CD8-positive, alpha-beta memory T cell (primary cell): ENCODE data around the gene DYNLL1. TPM values are rescaled to one million over a fixed set of nuclear protein-coding genes. Genes with fewer than 3 reads are reported as not detected.
"Not testable (repeated sequence)": the region's sequence is repeated elsewhere in the genome, so short reads cannot be mapped to it uniquely, and the experiment has no call there.

Experiments used
- CTCF ChIA-PET: fragments of 350-600 bp; sonication (Branson Sonifier 250); formaldehyde crosslinking; loops from one replicate; lab custom pipeline; 2021; ENCODE audit warnings: antibody characterized with exemption; lab: Charles Lee
- POLR2A ChIA-PET: fragments of 350-600 bp; sonication (Branson Sonifier 250); formaldehyde crosslinking; loops from one replicate; lab custom pipeline; 2021; ENCODE audit warnings: antibody characterized with exemption; lab: Charles Lee
- DNase-seq, 5 donors: peaks; one replicate each; pipeline versions ENCODE4 v3.0.0 to v3.0.0-alpha.2; 2020 to 2022; ENCODE audit warnings: mixed read lengths in 1 of 5
- H3K27ac ChIP-seq: one replicate; pipeline ENCODE4 v1.7.0; 2013; ENCODE audit warnings: low read depth, mild to moderate bottlenecking, low read length, moderate library complexity
- H3K27me3 ChIP-seq: 2 replicates; pipeline ENCODE4 v1.7.0; 2013; ENCODE audit warnings: low read length, mild to moderate bottlenecking; ENCODE audit not compliant: insufficient read depth, poor library complexity, severe bottlenecking
- H3K36me3 ChIP-seq: 2 replicates; pipeline ENCODE4 v1.7.0; 2013; ENCODE audit warnings: mild to moderate bottlenecking, low read length, moderate library complexity; ENCODE audit not compliant: insufficient read depth
- H3K4me1 ChIP-seq: 2 replicates; pipeline ENCODE4 v1.7.0; 2013; ENCODE audit warnings: mild to moderate bottlenecking, low read length, moderate library complexity; ENCODE audit not compliant: insufficient read depth
- H3K4me3 ChIP-seq: 2 replicates; pipeline ENCODE4 v1.7.0; 2013; ENCODE audit warnings: mild to moderate bottlenecking, low read length
- H3K9me3 ChIP-seq: 2 replicates; pipeline ENCODE4 v1.7.0; 2013; ENCODE audit warnings: mild to moderate bottlenecking, low read length
- H3K27ac Mint-ChIP-seq, 8 donors: one replicate each; pipeline ENCODE4 v1.8.0; 2020 to 2021; ENCODE audit warnings: mixed read lengths in 8 of 8, mild to moderate bottlenecking in 6 of 8, inconsistent platforms in 3 of 8, moderate library complexity in 3 of 8
- H3K27me3 Mint-ChIP-seq, 2 donors: one replicate each; pipeline ENCODE4 v1.8.0; 2020 to 2021; ENCODE audit warnings: mixed read lengths in 2 of 2, mild to moderate bottlenecking in 1 of 2, moderate library complexity in 1 of 2
- H3K36me3 Mint-ChIP-seq, 3 donors: one replicate each; pipeline ENCODE4 v1.8.0; 2020 to 2021; ENCODE audit warnings: mixed read lengths in 3 of 3, inconsistent platforms in 1 of 3, mild to moderate bottlenecking in 1 of 3
- H3K4me1 Mint-ChIP-seq, 3 donors: one replicate each; pipeline ENCODE4 v1.8.0; 2020 to 2021; ENCODE audit warnings: mixed read lengths in 3 of 3, inconsistent platforms in 1 of 3, mild to moderate bottlenecking in 1 of 3
- H3K4me3 Mint-ChIP-seq, 7 donors: one replicate each; pipeline ENCODE4 v1.8.0; 2020 to 2021; ENCODE audit warnings: mixed read lengths in 7 of 7, mild to moderate bottlenecking in 6 of 7, moderate library complexity in 4 of 7, inconsistent platforms in 2 of 7
- H3K9me3 Mint-ChIP-seq, 5 donors: one replicate each; pipeline ENCODE4 v1.8.0; 2020 to 2022; ENCODE audit warnings: mixed read lengths in 5 of 5, mild to moderate bottlenecking in 3 of 5, moderate library complexity in 2 of 5, inconsistent platforms in 1 of 5
- polyA plus RNA-seq: library from polyadenylated mRNA; unstranded; fragments of 300-500 nt; fragmentation: Illumina TruSeq; gene quantifications from one replicate; pipeline ENCODE4 v1.2.3, GENCODE V29; 2021
- total RNA-seq, 2 experiments: library from RNA; stranded (reverse); gene quantifications; one replicate each; pipeline ENCODE4 v1.2.3, GENCODE V29; 2021

The DYNLL1 gene
- total RNA-seq (100 to 1,000 TPM; 288 to 296 TPM), polyA plus RNA-seq (304 TPM)

DNA sequence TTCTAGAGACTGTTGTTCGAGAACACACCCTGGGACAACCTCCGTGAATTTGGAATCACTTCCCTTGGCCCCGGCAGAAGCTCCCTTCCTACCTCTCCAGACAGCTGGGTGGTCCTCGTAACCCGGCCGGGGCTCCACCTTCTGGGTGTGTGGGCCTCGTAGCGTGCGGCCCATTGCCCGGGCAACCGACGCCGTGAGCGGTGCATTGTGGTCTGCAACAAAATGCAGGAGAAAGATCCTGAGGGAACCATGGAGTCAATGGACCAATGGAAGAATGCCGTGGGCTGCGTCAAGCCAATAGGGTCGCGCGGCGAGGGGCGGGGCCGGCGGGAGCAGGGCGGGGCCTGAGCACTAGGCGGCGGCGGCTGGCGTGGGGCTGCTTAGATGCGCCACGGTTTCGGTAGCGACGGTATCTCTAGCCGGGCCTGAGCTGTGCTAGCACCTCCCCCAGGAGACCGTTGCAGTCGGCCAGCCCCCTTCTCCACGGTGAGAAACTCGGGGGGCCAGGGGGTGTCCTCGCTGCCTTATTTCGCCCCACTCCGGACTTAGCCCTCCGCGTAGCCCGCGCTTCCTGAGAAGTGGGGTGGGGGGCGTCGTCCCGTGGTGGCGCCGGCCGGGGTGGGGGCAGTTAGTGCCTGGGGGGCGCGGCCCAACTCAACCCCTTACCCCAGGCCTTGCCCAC, at the start of gene DYNLL1:
TSS of gene DYNLL1 (plus strand) at position 383 of the 682 bp plus-strand sequence. CDS start 309 bp downstream, outside the sequence.
- H3K4me3 Mint-ChIP-seq, result peak within 1 kb of the TSS; percentile 91 to 98 (median 94)
- peaks cover 17% of the 10 kb centered on the region for H3K4me1 ChIP-seq
- DNase-seq, result peak; percentile 95 to 98 (median 97)
- H3K9me3 ChIP-seq, result no peaks in the 10 kb centered on the region
- no peaks in the 10 kb centered on the region for H3K9me3 Mint-ChIP-seq
- peaks cover 13% of the 10 kb centered on the region for H3K36me3 ChIP-seq
- ChIA-PET CTCF (interaction anchor here (0.8 to 4.6 kb wide), 12 partner anchors 9 to 139 kb away, joined by 3 to 36 read pairs (median 4); partner anchors contain the start of gene SRSF9), POLR2A (interaction anchor here (0.6 to 3.4 kb wide), 6 partner anchors 26 to 856 kb away, joined by 3 to 36 read pairs (median 5); partner anchors contain the start of genes POP5, RNU4-1, RPLP0 and SRSF9)
- no peaks in the 10 kb centered on the region for H3K27me3 ChIP-seq
- peak within 1 kb of the TSS; percentile 77 to 98 (median 92) for H3K27ac Mint-ChIP-seq
- H3K27ac ChIP-seq, result peak within 1 kb of the TSS; percentile 78
- peak within 1 kb of the TSS; percentile 87 for H3K4me3 ChIP-seq
- H3K36me3 Mint-ChIP-seq, result peaks cover 0 to 30% (median 2%) of the 10 kb centered on the region in 3 donors
- H3K27me3 Mint-ChIP-seq, result no peaks in the 10 kb centered on the region
- peaks cover 30 to 42% (median 38%) of the 10 kb centered on the region in 3 donors for H3K4me1 Mint-ChIP-seq

- peak overlapping the region; percentile 92 to 100 (median 95) for H3K4me3 Mint-ChIP-seq
- CTCF ChIA-PET, result interaction anchor here (0.7 to 1.7 kb wide), 4 partner anchors 8 to 69 kb away, joined by 3 to 4 read pairs (median 3); no protein-coding TSS in a partner anchor
- H3K27me3 ChIP-seq, H3K9me3 Mint-ChIP-seq, H3K36me3 ChIP-seq, H3K27me3 Mint-ChIP-seq, DNase-seq, H3K9me3 ChIP-seq: not testable (repeated sequence)
- Histone ChIP-seq H3K27ac (peak overlapping the region; percentile 92), H3K4me3 (peak overlapping the region; percentile 96), H3K4me1 (peaks cover 19% of the 10 kb centered on the region)
- H3K4me1 Mint-ChIP-seq, result peaks cover 21 to 46% (median 39%) of the 10 kb centered on the region in 3 donors
- peak overlapping the region; percentile 91 to 99 (median 97) for H3K27ac Mint-ChIP-seq
- POLR2A ChIA-PET, result interaction anchor here (0.7 kb wide), 2 partner anchors 49 to 68 kb away, joined by 5 to 7 read pairs; partner anchors contain the start of gene DYNLL1
- H3K36me3 Mint-ChIP-seq, result peaks cover 0 to 51% (median 5%) of the 10 kb centered on the region in 3 donors
These were observed 49.1 kb upstream of the DYNLL1 start for GRCh38 chr12:120446844-120447178.

DNA sequence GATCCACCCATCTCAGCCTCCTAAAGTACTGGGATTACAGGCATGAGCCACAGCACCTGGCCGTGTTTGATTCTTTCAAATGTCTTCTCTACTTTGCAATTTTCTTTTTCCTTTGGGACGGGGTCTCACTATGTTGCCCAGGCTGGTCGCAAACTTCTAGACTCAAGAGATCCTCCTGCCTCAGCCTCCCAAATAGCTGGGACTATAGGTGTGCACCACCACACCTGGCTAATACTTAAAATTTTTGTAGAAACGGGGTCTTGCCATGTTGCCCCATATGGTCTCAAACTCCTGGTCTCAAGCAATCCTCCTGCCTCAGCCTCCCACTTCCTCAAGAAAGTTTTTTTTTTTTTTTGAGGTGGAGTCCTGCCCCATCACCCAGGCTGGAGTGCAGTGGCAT, 47.9 kb upstream of the DYNLL1 start:
- no peaks in the 10 kb centered on the region for H3K27me3 ChIP-seq
- no peaks in the 10 kb centered on the region for H3K9me3 ChIP-seq
- no peak overlapping the region for H3K4me3 ChIP-seq
- H3K4me1 ChIP-seq, result peaks cover 19% of the 10 kb centered on the region
- H3K27me3 Mint-ChIP-seq, result peaks cover 0 to 4% of the 10 kb centered on the region in 2 donors
- H3K4me1 Mint-ChIP-seq, result peaks cover 21 to 44% (median 39%) of the 10 kb centered on the region in 3 donors
- peak overlapping the region; percentile 92 to 100 (median 95) for H3K4me3 Mint-ChIP-seq
- ChIA-PET CTCF (interaction anchor here (0.7 to 1.7 kb wide), 3 partner anchors 9 to 38 kb away, joined by 3 to 4 read pairs (median 3); no protein-coding TSS in a partner anchor), POLR2A (interaction anchor here (0.7 kb wide), 1 partner anchor 82 kb away, joined by 3 read pairs; no protein-coding TSS in a partner anchor)
- peak overlapping the region in 6 of 8 donors; percentile 35 to 99 (median 92) for H3K27ac Mint-ChIP-seq
- peaks cover 0 to 49% (median 3%) of the 10 kb centered on the region in 3 donors for H3K36me3 Mint-ChIP-seq
- DNase-seq, result no peak
- peaks cover 8% of the 10 kb centered on the region for H3K36me3 ChIP-seq
- no peak overlapping the region for H3K27ac ChIP-seq
- no peaks in the 10 kb centered on the region for H3K9me3 Mint-ChIP-seq

GRCh38 chr12:120452524-120452923, 43.4 kb upstream of the DYNLL1 start:
- not testable (repeated sequence) for H3K4me1 ChIP-seq, H3K9me3 ChIP-seq, H3K4me3 Mint-ChIP-seq, H3K36me3 ChIP-seq, DNase-seq, H3K9me3 Mint-ChIP-seq, H3K27me3 Mint-ChIP-seq, H3K27ac ChIP-seq, H3K4me3 ChIP-seq, H3K27me3 ChIP-seq
- ChIA-PET POLR2A (interaction anchor here (0.6 kb wide), 1 partner anchor 42 kb away, joined by 3 read pairs; no protein-coding TSS in a partner anchor), CTCF (interaction anchor here (0.8 to 4.8 kb wide), 9 partner anchors 9 to 197 kb away, joined by 3 to 16 read pairs (median 5); partner anchors contain the start of genes DYNLL1 and SRSF9)
- H3K36me3 Mint-ChIP-seq, result peaks cover 0 to 55% (median 6%) of the 10 kb centered on the region in 3 donors
- H3K4me1 Mint-ChIP-seq, result peaks cover 3 to 15% (median 10%) of the 10 kb centered on the region in 3 donors
- H3K27ac Mint-ChIP-seq, result peak overlapping the region in 3 of 8 donors; percentile 27 to 80 (median 43)

GRCh38 chr12:120453060-120453750, 42.7 kb upstream of the DYNLL1 start:
- H3K27ac ChIP-seq, result no peak overlapping the region
- H3K4me1 ChIP-seq, result no peaks in the 10 kb centered on the region
- no peak for DNase-seq
- no peaks in the 10 kb centered on the region for H3K27me3 ChIP-seq
- H3K27me3 Mint-ChIP-seq, result no peaks in the 10 kb centered on the region
- H3K9me3 ChIP-seq, result no peaks in the 10 kb centered on the region
- H3K4me3 Mint-ChIP-seq, result no peak overlapping the region
- no peak overlapping the region for H3K4me3 ChIP-seq
- H3K36me3 ChIP-seq, result peaks cover 8% of the 10 kb centered on the region
- peaks cover 0 to 8% (median 5%) of the 10 kb centered on the region in 3 donors for H3K4me1 Mint-ChIP-seq
- POLR2A ChIA-PET, result interaction anchor here (0.6 kb wide), 1 partner anchor 10 kb away, joined by 3 read pairs; no protein-coding TSS in a partner anchor
- H3K9me3 Mint-ChIP-seq, result no peaks in the 10 kb centered on the region
- peaks cover 0 to 57% (median 6%) of the 10 kb centered on the region in 3 donors for H3K36me3 Mint-ChIP-seq
- peak overlapping the region in 5 of 8 donors; percentile 2 to 80 (median 72) for H3K27ac Mint-ChIP-seq
- CTCF ChIA-PET, result interaction anchor here (0.8 to 4.8 kb wide), 8 partner anchors 10 to 196 kb away, joined by 3 to 16 read pairs (median 4); partner anchors contain the start of genes DYNLL1 and SRSF9

DNA sequence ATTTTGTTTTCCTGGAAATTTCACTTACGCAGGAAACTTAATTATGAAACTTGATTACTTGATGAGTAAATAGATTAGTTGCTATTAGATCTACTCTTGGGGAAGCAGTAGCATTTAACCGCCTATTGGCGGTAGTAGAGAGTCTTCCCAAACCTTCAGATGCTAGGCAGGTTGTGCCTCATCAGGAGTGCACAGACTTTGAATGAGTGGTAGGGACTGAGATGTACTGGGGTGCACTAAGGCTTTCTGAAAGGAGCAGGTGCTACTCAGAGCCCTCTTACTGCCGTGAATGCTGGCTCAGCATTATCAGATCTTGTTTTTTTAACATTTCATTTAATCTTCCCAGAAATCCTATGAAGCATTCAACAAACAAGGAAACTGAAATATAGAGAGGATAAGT, 41.9 kb upstream of the DYNLL1 start:
- CTCF ChIA-PET, result interaction anchor here (1.2 to 4.8 kb wide), 2 partner anchors 15 to 41 kb away, joined by 4 to 16 read pairs; partner anchors contain the start of genes DYNLL1 and SRSF9
- POLR2A ChIA-PET, result no interaction called here
- H3K27ac Mint-ChIP-seq, result peak overlapping the region in 4 of 8 donors; percentile 61 to 75 (median 70)
- no peaks in the 10 kb centered on the region for H3K9me3 ChIP-seq
- H3K27me3 Mint-ChIP-seq, result no peaks in the 10 kb centered on the region
- no peaks in the 10 kb centered on the region for H3K4me1 ChIP-seq
- no peaks in the 10 kb centered on the region for H3K9me3 Mint-ChIP-seq
- H3K4me3 ChIP-seq, result no peak overlapping the region
- H3K4me3 Mint-ChIP-seq, result no peak overlapping the region
- H3K36me3 ChIP-seq, result peaks cover 15% of the 10 kb centered on the region
- peak in 3 of 5 donors; percentile 24 to 52 (median 26) for DNase-seq
- H3K27ac ChIP-seq, result no peak overlapping the region
- H3K36me3 Mint-ChIP-seq, result peaks cover 0 to 65% (median 8%) of the 10 kb centered on the region in 3 donors
- no peaks in the 10 kb centered on the region for H3K27me3 ChIP-seq
- peaks cover 0 to 8% (median 5%) of the 10 kb centered on the region in 3 donors for H3K4me1 Mint-ChIP-seq

DNA sequence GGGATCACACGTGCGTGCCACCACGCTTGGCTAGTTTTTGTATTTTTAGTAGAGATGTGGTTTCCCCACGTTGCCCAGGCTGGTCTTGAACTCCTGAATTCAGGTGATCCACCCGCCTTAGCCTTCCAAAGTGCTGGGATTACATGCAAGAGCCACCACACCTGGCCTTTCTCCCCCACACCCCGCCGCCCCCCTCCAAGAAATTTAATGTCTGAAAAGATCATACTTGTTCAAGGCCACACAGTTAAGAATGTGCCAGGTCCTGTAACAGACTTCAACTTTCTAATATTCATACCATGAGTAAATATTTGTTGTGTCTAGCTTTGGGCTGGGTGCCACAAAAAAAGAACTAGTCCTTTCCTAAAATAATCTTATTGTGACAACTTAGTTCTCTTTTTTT, 40.6 kb upstream of the DYNLL1 start:
- peaks cover 0 to 3% (median 0%) of the 10 kb centered on the region in 3 donors for H3K4me1 Mint-ChIP-seq
- no peak overlapping the region for H3K27ac ChIP-seq
- peaks cover 21% of the 10 kb centered on the region for H3K36me3 ChIP-seq
- no peak overlapping the region for H3K4me3 ChIP-seq
- no peak overlapping the region for H3K4me3 Mint-ChIP-seq
- peak overlapping the region in 1 of 8 donors; percentile 19 for H3K27ac Mint-ChIP-seq
- no peaks in the 10 kb centered on the region for H3K27me3 ChIP-seq
- H3K4me1 ChIP-seq, result no peaks in the 10 kb centered on the region
- peaks cover 5 to 69% (median 11%) of the 10 kb centered on the region in 3 donors for H3K36me3 Mint-ChIP-seq
- POLR2A ChIA-PET, result interaction anchor here (0.7 to 1.1 kb wide), 2 partner anchors 28 to 41 kb away, joined by 4 read pairs; no protein-coding TSS in a partner anchor
- CTCF ChIA-PET, result interaction anchor here (2.8 kb wide), 1 partner anchor 41 kb away, joined by 10 read pairs; the partner anchor contains the start of gene DYNLL1
- no peaks in the 10 kb centered on the region for H3K9me3 Mint-ChIP-seq
- DNase-seq, result no peak
- H3K27me3 Mint-ChIP-seq, result no peaks in the 10 kb centered on the region
- no peaks in the 10 kb centered on the region for H3K9me3 ChIP-seq
